Amygdala (tissue), 56 donors: ENCODE data around the gene TXLNB.

ENCODE experiments used
- DNase-seq, 56 donors: peaks; one replicate each; lab custom pipeline; 2025; lab: John Stamatoyannopoulos, UW

TXLNB gene

GRCh38 chr6:139275279-139276055 lies 16.3 kb downstream of the TXLNB start:
- no peak for DNase-seq

DNA sequence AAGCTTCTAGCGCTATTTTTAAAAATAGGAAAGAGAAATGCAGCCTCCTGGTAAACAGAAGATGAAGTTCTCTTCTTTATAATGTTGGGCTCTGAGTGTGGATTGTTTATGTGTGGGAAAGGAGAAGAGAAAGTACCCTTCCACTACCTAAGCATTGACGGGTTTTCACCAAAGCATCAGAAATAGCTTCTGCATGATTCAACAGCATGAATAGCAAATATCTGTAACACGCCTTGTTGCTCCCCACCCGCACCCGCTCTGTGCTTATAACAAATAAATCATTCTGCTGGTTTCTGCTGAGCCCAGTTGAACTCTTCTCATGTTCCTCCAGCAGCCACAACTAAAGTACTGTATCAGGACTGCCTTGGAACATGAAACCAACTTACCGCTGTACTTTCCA lies 20.7 kb downstream of the TXLNB start:
- DNase-seq: peak in 6 of 56 donors; percentile 6 to 32 (median 18)

- no peak for DNase-seq
These were observed 21.5 kb downstream of the TXLNB start for GRCh38 chr6:139270249-139270648.

GRCh38 chr6:139265512-139266190 lies 26.1 kb downstream of the TXLNB start:
- DNase-seq: no peak

DNA sequence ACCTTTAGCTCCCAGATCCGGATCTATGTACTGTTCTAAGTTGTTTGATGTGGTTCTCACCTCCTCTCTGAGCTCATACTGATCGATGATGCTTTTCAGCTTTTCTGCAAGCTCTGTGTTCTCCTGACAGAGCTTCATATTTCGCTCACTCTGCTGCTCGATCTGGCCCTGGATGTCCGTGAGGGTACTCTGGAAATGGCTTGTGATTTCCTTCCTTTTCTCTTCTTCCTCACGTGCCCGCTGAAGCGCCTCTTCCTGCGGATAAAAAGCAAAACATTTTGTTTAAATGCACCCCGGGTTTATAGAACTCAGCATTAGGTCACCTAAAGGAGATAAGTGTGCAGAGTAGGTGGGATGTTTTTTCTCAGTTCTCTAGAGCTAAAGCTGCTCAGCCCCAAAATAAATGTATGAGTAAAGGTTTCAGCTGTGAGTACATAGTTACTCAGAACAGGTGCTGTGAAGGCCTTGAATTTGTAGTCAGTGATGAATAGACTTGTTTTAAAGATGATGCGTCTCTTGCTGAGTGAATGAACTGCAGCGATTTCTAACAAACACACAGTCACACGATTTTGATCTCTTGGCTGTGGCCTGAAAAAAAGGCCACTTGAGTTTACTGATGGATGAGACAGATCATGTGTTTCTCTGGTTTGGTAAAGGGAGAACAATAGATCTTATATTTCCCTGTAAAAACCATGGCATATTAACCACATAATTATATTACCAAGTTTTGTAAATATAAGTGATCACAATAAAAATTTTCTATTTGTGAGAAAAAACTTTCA lies 29.1 kb downstream of the TXLNB start:
- peak in 2 of 56 donors; percentile 17 to 37 for DNase-seq

DNA sequence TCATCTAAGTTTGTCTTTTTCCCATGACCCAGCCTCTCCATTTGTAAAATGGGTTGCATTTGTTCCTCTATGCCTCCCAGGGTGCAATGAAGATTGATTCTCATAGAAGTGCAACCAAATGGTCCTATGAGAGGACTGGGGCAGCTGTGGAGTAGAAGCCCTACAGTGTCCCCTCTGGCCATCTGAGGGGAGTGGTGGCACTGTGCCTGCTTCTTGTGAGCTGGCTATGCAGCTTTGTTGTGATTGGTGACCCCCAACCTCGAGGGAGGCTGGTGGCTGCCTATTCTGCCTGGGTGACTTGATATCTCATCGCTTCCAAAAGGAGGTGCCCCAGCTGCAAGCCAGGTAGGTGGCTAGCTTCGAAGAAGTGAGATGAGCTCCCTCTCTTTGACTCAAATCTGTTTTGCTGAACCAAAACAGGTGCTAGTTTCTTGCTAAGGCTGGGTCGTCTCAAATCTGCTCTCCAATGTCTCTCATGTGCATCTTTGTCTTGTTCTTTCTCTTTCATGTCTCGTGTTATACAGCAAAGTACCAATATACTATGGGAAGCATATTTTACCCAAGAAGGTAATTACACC lies 33.9 kb downstream of the TXLNB start:
- no peak for DNase-seq

GRCh38 chr6:139257291-139257690 lies 34.5 kb downstream of the TXLNB start:
- no peak for DNase-seq

- DNase-seq: no peak
These were observed 35.7 kb downstream of the TXLNB start for GRCh38 chr6:139256087-139256486.

DNA sequence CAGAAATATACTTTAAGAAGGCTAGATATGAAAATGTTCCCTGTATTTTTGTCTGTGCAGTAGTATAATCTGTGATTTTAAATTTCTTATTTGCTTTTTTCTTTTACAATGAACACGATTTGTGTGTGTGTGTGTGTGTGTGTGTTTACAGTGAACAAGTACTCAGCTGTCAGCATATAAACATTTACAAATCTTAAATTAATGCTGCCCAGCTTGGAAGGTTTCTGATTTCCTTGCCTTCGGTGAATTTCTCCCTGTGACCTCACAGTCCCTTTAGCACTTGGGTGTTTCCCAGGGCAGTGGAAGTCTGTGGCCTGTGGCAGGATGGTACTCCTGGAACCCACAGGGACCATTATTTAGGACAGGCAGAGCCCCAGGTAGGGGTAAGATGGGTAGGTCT lies 37.6 kb downstream of the TXLNB start:
- DNase-seq: no peak

GRCh38 chr6:139253656-139254055 lies 38.1 kb downstream of the TXLNB start:
- DNase-seq: no peak

- DNase-seq: no peak
These were observed 40.0 kb downstream of the TXLNB start for GRCh38 chr6:139251691-139252390.

DNA sequence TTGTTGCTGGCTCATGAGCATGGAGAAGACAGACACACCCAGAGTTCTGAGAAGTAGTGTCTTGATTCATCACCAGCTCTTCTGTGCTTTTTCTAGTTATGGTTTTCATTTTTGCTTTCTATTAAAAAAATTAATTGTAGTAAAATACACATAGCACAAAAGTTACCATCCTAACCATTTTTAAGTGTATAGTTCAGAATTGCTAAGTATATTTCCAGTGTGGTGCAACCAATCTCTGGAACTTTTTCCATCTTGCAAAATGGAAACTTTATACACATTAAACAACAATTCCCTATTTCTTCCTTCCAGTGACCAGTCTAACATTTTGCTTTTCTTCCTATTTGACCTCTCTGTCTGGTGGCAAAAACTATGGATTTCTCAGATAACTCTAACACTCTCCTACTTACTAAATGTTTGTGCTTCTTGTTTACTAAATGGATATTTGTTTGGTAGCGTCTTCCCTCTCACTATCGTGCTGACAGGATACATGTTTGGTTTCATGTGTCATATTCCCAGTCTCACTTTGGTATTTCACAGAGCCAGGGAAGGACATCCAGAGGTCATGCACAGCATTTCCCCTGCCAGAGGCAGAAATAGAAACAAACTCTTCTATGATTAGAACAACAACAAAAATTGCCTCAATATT lies 40.6 kb downstream of the TXLNB start:
- no peak for DNase-seq

DNA sequence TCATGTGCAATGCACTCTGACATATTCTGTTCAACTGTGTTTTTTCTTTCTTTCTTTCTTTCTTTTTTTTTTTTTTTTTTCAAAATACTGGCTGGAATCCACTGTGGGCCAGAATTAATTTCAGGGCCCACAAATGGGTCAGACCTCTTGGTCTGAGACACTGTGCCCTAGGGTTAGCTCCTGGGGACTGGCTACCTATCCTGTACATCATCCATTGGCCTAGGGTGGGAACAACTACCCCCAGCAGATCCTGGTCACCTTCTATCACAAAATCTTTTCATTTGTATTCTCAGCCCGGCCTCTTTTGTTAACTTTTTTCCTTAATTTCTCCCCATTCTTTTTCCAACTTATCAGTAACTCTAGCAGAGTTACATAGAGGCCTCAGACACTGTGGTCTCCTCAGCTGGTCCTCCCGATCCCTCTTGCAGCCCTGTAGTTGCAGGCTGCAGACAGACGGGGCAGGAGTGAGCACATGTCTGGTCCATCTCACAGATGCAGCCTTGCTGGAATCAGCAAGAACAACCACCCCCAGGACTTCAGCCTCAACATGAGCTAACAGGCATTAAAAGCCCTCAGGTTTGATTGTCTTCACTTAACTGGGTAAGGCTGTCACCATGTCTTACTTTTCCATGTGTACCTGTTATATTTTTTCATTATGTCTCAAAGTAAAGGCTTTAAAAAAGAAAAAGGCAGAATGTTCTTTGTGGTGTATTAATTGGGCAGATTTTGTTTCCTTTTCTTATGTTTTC lies 41.3 kb downstream of the TXLNB start:
- peak in 13 of 56 donors; percentile 1 to 37 (median 11) for DNase-seq

GRCh38 chr6:139249395-139249794 lies 42.4 kb downstream of the TXLNB start:
- no peak for DNase-seq

DNA sequence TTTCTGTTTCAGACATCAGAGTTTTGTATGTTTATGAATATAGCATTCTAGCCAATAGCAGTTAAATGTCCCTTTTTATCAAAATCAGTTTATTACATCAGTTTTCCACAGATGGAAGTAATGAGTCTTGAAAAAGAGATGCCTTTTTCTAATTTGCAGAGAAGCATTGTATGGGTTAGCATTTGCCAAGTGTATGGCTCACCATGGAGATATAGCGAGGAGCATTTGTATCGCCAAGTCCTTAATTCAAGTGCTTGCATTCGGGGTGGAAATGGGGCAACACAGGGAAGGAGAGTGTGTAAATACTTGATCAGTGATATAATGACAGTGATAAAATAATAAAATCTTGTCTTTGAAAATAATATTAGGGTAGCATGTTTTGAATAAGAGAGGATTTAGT lies 42.9 kb downstream of the TXLNB start:
- DNase-seq: no peak

DNA sequence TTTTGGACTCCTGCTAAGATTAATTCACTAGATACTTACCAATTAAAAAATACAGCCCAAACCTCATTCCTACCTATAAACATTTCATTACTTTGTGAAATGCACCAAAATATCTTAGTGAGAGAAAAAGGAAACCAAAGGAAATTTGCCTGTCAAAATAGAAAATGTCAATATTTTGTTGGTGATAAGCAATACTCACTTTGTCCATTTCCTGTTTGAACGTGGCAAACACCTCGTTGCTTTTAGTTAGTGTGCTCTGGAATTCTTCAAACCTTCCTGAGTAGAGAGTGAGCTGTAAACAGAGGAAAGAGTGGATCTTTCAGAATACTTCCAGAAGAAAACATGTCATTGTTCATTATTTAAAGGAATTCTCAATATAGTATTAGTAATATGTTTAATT lies 44.2 kb downstream of the TXLNB start:
- no peak for DNase-seq

- no peak for DNase-seq
These were observed 48.3 kb downstream of the TXLNB start for GRCh38 chr6:139243536-139243935.

GRCh38 chr6:139242457-139243240 lies 49.1 kb downstream of the TXLNB start:
- no peak for DNase-seq
